A673 (cell line): ENCODE data around the gene TUBA3C. TPM values are rescaled to one million over a fixed set of nuclear protein-coding genes. Genes with fewer than 3 reads are reported as not detected.

Source experiments
- BruUV-seq: library from RNA; stranded (reverse); fragments of 400-500 nt; replicated peaks from 2 replicates; lab custom pipeline; 2021; lab: Mats Ljungman, UMichigan
- CTCF ChIA-PET: fragments of 300-600 bp; sonication (Branson Sonifier 250); formaldehyde crosslinking; loops from one replicate; lab custom pipeline; 2022; ENCODE audit warnings: antibody characterized with exemption; lab: Charles Lee
- POLR2A ChIA-PET: fragments of 300-600 bp; sonication (Branson Sonifier 250); formaldehyde crosslinking; loops from one replicate; lab custom pipeline; 2022; ENCODE audit warnings: antibody characterized with exemption; ENCODE audit not compliant: low non-redundant PET; lab: Charles Lee
- DNase-seq: peaks from one replicate; pipeline ENCODE4 v3.0.0-alpha.2; 2015; ENCODE audit warnings: low spot score
- H3K27ac ChIP-seq: fragments of 200-600 bp; sonication (generic); 2 replicates; pipeline ENCODE4 v1.5.1; 2016; ENCODE audit warnings: mixed run types, low read depth, mild to moderate bottlenecking, mixed read lengths, antibody characterized with exemption, low read length; ENCODE audit not compliant: poor library complexity, severe bottlenecking
- H3K27me3 ChIP-seq: fragments of 200-600 bp; sonication (generic); replicated peaks from 2 replicates; pipeline ENCODE4 v1.6.1; 2017; ENCODE audit warnings: mixed run types, low read depth, mild to moderate bottlenecking, mixed read lengths, antibody characterized with exemption, low read length; ENCODE audit not compliant: insufficient read depth, poor library complexity
- H3K36me3 ChIP-seq: fragments of 200-600 bp; sonication (generic); 2 replicates; pipeline ENCODE4 v1.6.1; 2016; ENCODE audit warnings: mixed run types, mild to moderate bottlenecking, mixed read lengths, antibody characterized with exemption, low read length; ENCODE audit not compliant: insufficient read depth, poor library complexity, severe bottlenecking
- H3K4me1 ChIP-seq: fragments of 200-600 bp; sonication (generic); 2 replicates; pipeline ENCODE4 v1.6.1; 2017; ENCODE audit warnings: mixed run types, mild to moderate bottlenecking, mixed read lengths, antibody characterized with exemption, low read length; ENCODE audit not compliant: insufficient read depth, poor library complexity, severe bottlenecking
- H3K4me3 ChIP-seq: fragments of 200-600 bp; sonication (generic); 2 replicates; pipeline ENCODE4 v1.5.1; 2016; ENCODE audit warnings: low read depth, mixed run types, mild to moderate bottlenecking, mixed read lengths, low read length; ENCODE audit not compliant: poor library complexity, severe bottlenecking
- H3K9me3 ChIP-seq: fragments of 200-600 bp; sonication (generic); 2 replicates; pipeline ENCODE4 v1.6.1; 2016; ENCODE audit warnings: mixed run types, low read depth, mild to moderate bottlenecking, mixed read lengths, antibody characterized with exemption, low read length; ENCODE audit not compliant: poor library complexity, severe bottlenecking
- EZH2 ChIP-seq: fragments of 200-600 bp; sonication (generic); IDR thresholded peaks from 2 replicates; pipeline ENCODE4 v1.6.1; 2017; ENCODE audit warnings: borderline replicate concordance, low read depth, mild to moderate bottlenecking, mixed read lengths, antibody characterized with exemption, low read length; ENCODE audit not compliant: poor library complexity, severe bottlenecking
- intact Hi-C: fragments of 100-400 bp; cut with micrococcal nuclease; formaldehyde crosslinking; loops from one replicate; pipeline ENCODE4 v1.10.0; 2022; ENCODE audit not compliant: unreplicated experiment
- total RNA-seq: library from RNA; stranded (reverse); gene quantifications from 2 replicates; pipeline ENCODE4 v1.2.3, GENCODE V29; 2021
- TF ChIP-seq, protein P1 (sequence below): fragments of 300-800, 200-600 bp; sonication (generic); conservative IDR thresholded peaks from 2 replicates; pipeline ENCODE4 v1.5.1; 2017; ENCODE audit warnings: low read depth, mild to moderate bottlenecking, antibody characterized with exemption, low read length, moderate library complexity, mixed read lengths

TUBA3C gene
- total RNA-seq, 1 experiment from 2014 or later, result not detected

DNA sequence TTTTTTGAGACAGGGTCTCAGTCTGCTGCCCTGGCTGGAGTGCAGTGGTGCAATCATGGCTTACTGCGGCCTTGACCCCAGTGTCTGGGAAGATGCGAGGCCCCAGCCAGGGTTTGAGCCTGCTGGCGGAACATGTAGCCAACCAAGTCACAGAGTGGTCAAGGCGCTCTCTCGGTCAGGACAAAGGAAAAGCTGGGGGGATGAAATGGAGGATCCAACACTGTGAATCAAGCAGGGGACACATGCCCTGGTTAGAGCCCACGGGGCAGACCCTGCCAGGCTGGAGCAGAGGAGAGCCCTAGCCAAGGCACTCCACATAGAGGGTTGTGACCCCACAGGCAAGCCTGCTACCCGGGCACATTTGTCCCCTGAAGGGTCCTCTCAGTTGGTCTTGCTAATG lies 10.1 kb downstream of the TUBA3C start:
- no peaks in the 10 kb centered on the region for H3K36me3 ChIP-seq
- CTCF ChIA-PET, result no interaction called here
- H3K27ac ChIP-seq, result no peak overlapping the region
- POLR2A ChIA-PET, result no interaction called here
- no TSS peak for BruUV-seq
- no peaks in the 10 kb centered on the region for H3K27me3 ChIP-seq
- no peaks in the 10 kb centered on the region for H3K4me1 ChIP-seq
- no peak for DNase-seq
- no peaks in the 10 kb centered on the region for H3K9me3 ChIP-seq
- intact Hi-C loops, result no loop called here
- TF ChIP-seq, protein P1, sequence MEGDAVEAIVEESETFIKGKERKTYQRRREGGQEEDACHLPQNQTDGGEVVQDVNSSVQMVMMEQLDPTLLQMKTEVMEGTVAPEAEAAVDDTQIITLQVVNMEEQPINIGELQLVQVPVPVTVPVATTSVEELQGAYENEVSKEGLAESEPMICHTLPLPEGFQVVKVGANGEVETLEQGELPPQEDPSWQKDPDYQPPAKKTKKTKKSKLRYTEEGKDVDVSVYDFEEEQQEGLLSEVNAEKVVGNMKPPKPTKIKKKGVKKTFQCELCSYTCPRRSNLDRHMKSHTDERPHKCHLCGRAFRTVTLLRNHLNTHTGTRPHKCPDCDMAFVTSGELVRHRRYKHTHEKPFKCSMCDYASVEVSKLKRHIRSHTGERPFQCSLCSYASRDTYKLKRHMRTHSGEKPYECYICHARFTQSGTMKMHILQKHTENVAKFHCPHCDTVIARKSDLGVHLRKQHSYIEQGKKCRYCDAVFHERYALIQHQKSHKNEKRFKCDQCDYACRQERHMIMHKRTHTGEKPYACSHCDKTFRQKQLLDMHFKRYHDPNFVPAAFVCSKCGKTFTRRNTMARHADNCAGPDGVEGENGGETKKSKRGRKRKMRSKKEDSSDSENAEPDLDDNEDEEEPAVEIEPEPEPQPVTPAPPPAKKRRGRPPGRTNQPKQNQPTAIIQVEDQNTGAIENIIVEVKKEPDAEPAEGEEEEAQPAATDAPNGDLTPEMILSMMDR, result no peak
- TF ChIP-seq EZH2, result no peak
- no peak overlapping the region for H3K4me3 ChIP-seq

DNA sequence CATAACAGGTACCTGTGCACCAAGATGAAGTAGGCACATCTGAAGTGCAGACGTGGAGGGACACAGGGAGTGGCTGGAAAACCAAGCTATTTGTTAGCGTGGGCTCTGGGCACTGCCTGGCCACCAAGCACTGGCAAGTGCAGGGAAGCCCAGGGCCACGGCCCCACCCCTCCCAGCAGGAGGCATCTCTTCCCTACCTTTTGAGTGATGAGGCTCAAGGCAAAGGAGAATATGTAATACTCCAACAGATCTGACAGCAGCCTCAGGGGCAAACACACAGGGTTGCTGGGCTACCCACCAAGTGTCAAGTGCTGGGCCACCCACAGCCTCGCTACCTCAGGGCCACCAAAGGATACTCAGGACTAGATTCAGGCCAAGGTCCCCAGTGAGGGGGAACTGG lies 11.6 kb downstream of the TUBA3C start:
- POLR2A ChIA-PET, result no interaction called here
- no peak for TF ChIP-seq EZH2
- TF ChIP-seq, protein P1, result no peak

DNA sequence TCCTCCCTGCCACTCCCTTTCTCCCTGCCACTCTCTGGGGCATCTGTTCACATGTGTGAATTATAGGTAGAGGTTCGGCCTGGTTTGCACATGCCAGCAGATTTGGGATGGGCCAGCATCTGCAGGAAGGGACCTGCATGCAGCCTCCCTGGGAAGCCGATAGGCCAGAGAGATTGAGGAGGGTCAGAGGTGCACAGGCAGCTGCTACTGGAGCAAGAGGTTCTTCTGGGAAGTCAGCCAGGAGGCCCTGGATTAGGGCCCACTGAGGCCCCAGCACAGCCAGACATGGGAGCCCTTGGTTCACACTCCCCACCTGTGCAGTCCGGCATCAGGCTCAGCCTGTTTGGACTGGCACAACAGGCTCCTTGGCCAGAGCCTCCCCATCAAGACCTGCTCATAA lies 12.1 kb downstream of the TUBA3C start:
- POLR2A ChIA-PET, result no interaction called here
- CTCF ChIA-PET, result no interaction called here
- Histone ChIP-seq H3K36me3 (no peaks in the 10 kb centered on the region), H3K9me3 (peaks cover 5% of the 10 kb centered on the region), H3K27ac (no peak overlapping the region), H3K4me1 (no peaks in the 10 kb centered on the region), H3K4me3 (no peak overlapping the region), H3K27me3 (no peaks in the 10 kb centered on the region)
- no peak for DNase-seq
- intact Hi-C loops, result no loop called here
- BruUV-seq, result no TSS peak
- TF ChIP-seq, protein P1, result no peak
- TF ChIP-seq EZH2, result no peak

More for the DNA sequence above, 11.6 kb downstream of the TUBA3C start:
- Histone ChIP-seq H3K4me1 (no peaks in the 10 kb centered on the region), H3K27me3 (no peaks in the 10 kb centered on the region), H3K4me3 (no peak overlapping the region), H3K36me3 (no peaks in the 10 kb centered on the region), H3K9me3 (peaks cover 2% of the 10 kb centered on the region), H3K27ac (no peak overlapping the region)
- no peak for DNase-seq
- BruUV-seq, result no TSS peak
- CTCF ChIA-PET, result no interaction called here
- intact Hi-C loops, result no loop called here
